Measurements from ENCODE around the gene KCNT2. TPM values are rescaled to one million over a fixed set of nuclear protein-coding genes. Genes with fewer than 3 reads are reported as not detected.

The KCNT2 gene
- polyA plus RNA-seq, 4 donors = 0.27 to 1.2 (median 0.61) TPM; not detected in 1

DNA sequence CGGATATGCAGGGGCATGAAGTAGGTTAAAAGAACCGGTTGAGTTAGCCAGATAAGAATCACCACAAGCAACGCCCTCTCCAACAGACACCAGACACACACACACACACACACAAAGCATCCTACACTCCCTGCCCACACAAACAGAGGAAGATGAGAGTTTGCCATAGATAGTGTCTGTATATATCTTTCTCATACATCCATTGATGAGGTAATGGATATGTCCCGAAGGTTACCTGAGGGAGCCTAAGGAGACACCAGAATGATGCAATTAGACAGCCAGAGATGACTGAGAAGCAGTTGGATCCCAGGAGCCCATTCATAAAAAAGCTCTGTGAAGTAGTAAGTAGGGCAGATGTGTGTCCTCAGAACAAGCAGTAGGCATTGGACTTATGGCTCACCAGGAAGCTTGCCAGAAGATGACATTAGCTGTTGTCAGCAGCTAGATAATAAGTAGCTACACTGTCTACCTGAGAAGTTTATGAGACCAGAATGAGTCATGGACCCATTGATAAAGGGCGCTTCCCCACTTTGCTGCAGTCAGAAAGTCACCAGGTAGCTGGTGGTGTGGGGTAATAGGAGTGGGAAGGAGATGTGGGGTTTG lies 247.0 kb downstream of the KCNT2 start:
- Histone ChIP-seq H3K4me1 (ENCODE audit: control insufficient read depth in 3 of 3, insufficient read depth in 2 of 3, low read depth in 1 of 3, low read length in 2 of 3) (no peaks in the 10 kb centered on the region), H3K27me3 (ENCODE audit: control insufficient read depth in 3 of 3, insufficient read depth in 3 of 3, low read length in 3 of 3) (no peaks in the 10 kb centered on the region), H3K36me3 (ENCODE audit: control insufficient read depth in 3 of 3, insufficient read depth in 2 of 3, low read depth in 1 of 3, low read length in 3 of 3) (no peaks in the 10 kb centered on the region), H3K4me3 (ENCODE audit: low read depth in 1 of 3, low read length in 3 of 3) (no peak overlapping the region), H3K27ac (ENCODE audit: low read depth in 1 of 3, low read length in 2 of 3) (no peak overlapping the region), H3K9me3 (ENCODE audit: control insufficient read depth in 2 of 2, insufficient read depth in 1 of 2, low read depth in 1 of 2, low read length in 1 of 2) (no peaks in the 10 kb centered on the region)
- no peak for FAIRE-seq
- peak; percentile 1 to 30 for DNase-seq
- 53 to 81% (median 58%) methylated on average over 5 of the region's 5 CpGs for WGBS, 3 donors

DNA sequence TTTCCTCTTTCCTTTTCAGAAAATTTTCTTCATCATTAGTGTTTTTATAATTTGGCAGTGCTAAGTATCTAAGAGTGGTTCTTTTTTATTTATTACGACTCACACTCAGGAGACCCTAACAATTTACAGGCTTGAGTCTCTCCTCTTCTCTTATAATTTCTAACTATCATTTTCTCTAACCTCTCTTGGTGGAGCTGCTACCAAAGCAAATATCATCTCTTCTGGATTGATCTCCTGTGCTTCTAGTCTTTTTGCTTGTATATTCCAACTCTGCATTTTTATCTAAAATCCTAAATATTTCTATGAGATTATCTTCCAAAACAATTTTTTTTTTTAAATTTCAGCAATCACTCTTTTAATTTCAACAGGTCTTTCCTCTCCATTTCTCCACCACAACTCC lies 250.3 kb downstream of the KCNT2 start:
- no peak overlapping the region for H3K4me3 ChIP-seq (ENCODE audit: low read depth in 1 of 3, low read length in 3 of 3)
- H3K9me3 ChIP-seq (ENCODE audit: control insufficient read depth in 2 of 2, insufficient read depth in 1 of 2, low read depth in 1 of 2, low read length in 1 of 2) = no peaks in the 10 kb centered on the region
- H3K4me1 ChIP-seq (ENCODE audit: control insufficient read depth in 3 of 3, insufficient read depth in 2 of 3, low read depth in 1 of 3, low read length in 2 of 3) = no peaks in the 10 kb centered on the region
- DNase-seq = no peak
- H3K27ac ChIP-seq (ENCODE audit: low read depth in 1 of 3, low read length in 2 of 3) = no peak overlapping the region
- 84 to 92% (median 89%) methylated on average over 1 of the region's 1 CpG for WGBS, 3 donors
- no peaks in the 10 kb centered on the region for H3K27me3 ChIP-seq (ENCODE audit: control insufficient read depth in 3 of 3, insufficient read depth in 3 of 3, low read length in 3 of 3)
- FAIRE-seq = no peak
- no peaks in the 10 kb centered on the region for H3K36me3 ChIP-seq (ENCODE audit: control insufficient read depth in 3 of 3, insufficient read depth in 2 of 3, low read depth in 1 of 3, low read length in 3 of 3)

DNA sequence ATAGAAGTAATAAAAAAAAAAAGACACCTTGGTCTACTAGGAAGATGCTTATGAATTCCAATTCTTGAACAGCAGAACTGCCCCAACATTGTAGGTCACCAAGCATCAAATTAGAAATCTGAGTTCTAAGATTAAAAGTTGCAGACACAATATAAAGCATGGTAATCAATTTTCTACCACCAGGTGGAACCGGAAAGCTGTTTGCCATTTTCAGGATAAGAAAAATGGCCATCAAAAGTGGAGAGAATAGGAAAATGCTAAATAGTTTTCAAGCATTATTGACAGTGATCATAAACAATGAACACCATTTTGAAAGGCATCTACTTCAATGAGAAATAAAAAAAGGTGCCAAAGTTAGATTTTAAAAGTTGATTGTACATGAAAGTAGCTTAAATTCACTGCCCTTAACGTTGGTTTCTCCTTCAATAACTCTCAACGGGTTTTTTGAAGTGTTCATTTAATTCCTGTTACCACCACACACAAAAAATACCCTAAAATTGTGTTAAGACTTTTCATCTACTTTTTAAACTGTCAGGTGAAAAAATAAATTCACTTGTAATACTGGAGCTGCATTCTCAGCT lies 252.9 kb downstream of the KCNT2 start:
- DNase-seq (peak; percentile 8 to 10), FAIRE-seq (no peak)
- Histone ChIP-seq H3K27me3 (ENCODE audit: control insufficient read depth in 3 of 3, insufficient read depth in 3 of 3, low read length in 3 of 3) (no peaks in the 10 kb centered on the region), H3K36me3 (ENCODE audit: control insufficient read depth in 3 of 3, insufficient read depth in 2 of 3, low read depth in 1 of 3, low read length in 3 of 3) (no peaks in the 10 kb centered on the region), H3K4me1 (ENCODE audit: control insufficient read depth in 3 of 3, insufficient read depth in 2 of 3, low read depth in 1 of 3, low read length in 2 of 3) (no peaks in the 10 kb centered on the region), H3K9me3 (ENCODE audit: control insufficient read depth in 2 of 2, insufficient read depth in 1 of 2, low read depth in 1 of 2, low read length in 1 of 2) (no peaks in the 10 kb centered on the region), H3K4me3 (ENCODE audit: low read depth in 1 of 3, low read length in 3 of 3) (no peak overlapping the region), H3K27ac (ENCODE audit: low read depth in 1 of 3, low read length in 2 of 3) (no peak overlapping the region)
- WGBS, 3 donors = 28 to 79% (median 50%) methylated on average over 3 of the region's 3 CpGs

DNA sequence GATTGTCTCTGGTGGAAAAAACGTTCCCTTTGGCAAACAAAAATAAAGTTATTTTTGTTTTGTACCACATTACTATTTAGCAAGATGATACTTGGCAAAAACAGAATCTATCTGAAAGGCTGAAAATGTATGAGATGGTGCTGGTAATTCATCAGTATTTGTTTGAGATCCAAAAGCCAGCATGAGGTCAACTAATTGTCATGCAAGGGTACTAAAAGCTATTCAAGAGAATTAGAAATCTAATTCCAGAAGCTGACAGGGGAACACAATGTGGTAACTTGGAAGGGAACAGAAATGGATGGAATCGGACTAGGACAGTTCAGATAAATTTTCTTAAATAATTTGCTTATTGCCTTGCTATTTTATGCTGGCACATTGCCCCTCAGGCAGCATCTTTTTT lies 263.8 kb downstream of the KCNT2 start:
- Histone ChIP-seq H3K27me3 (ENCODE audit: control insufficient read depth in 3 of 3, insufficient read depth in 3 of 3, low read length in 3 of 3) (no peaks in the 10 kb centered on the region), H3K36me3 (ENCODE audit: control insufficient read depth in 3 of 3, insufficient read depth in 2 of 3, low read depth in 1 of 3, low read length in 3 of 3) (no peaks in the 10 kb centered on the region), H3K4me1 (ENCODE audit: control insufficient read depth in 3 of 3, insufficient read depth in 2 of 3, low read depth in 1 of 3, low read length in 2 of 3) (no peaks in the 10 kb centered on the region), H3K9me3 (ENCODE audit: control insufficient read depth in 2 of 2, insufficient read depth in 1 of 2, low read depth in 1 of 2, low read length in 1 of 2) (no peaks in the 10 kb centered on the region), H3K4me3 (ENCODE audit: low read depth in 1 of 3, low read length in 3 of 3) (no peak overlapping the region), H3K27ac (ENCODE audit: low read depth in 1 of 3, low read length in 2 of 3) (no peak overlapping the region)
- 36 to 56% (median 48%) methylated on average over 2 of the region's 2 CpGs for WGBS, 3 donors
- DNase-seq = no peak
- no peak for FAIRE-seq

DNA sequence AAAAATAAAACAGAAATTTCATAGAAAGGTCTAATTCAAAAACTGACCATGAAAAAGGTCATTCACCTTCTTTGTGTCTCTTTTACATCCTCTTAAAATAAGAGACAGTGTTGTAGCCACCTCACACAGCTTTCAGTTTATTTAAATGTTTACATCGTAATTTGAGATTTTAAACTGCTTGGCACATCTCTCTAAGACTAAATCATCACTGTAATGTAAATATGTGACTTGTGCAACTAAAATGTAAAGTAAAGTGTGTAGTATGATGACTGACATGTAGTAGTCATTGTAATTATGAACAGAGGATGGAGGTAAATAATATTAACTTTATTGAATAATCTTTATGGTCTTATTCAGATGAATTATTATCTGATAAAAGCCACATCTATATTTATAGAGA lies 283.9 kb downstream of the KCNT2 start:
- Histone ChIP-seq H3K9me3 (ENCODE audit: control insufficient read depth in 2 of 2, insufficient read depth in 1 of 2, low read depth in 1 of 2, low read length in 1 of 2) (no peaks in the 10 kb centered on the region), H3K27me3 (ENCODE audit: control insufficient read depth in 3 of 3, insufficient read depth in 3 of 3, low read length in 3 of 3) (no peaks in the 10 kb centered on the region), H3K36me3 (ENCODE audit: control insufficient read depth in 3 of 3, insufficient read depth in 2 of 3, low read depth in 1 of 3, low read length in 3 of 3) (no peaks in the 10 kb centered on the region), H3K4me1 (ENCODE audit: control insufficient read depth in 3 of 3, insufficient read depth in 2 of 3, low read depth in 1 of 3, low read length in 2 of 3) (no peaks in the 10 kb centered on the region), H3K27ac (ENCODE audit: low read depth in 1 of 3, low read length in 2 of 3) (no peak overlapping the region), H3K4me3 (ENCODE audit: low read depth in 1 of 3, low read length in 3 of 3) (no peak overlapping the region)
- FAIRE-seq (no peak), DNase-seq (no peak)
- WGBS, 3 donors = 68 to 78% (median 72%) methylated on average over 1 of the region's 1 CpG

DNA sequence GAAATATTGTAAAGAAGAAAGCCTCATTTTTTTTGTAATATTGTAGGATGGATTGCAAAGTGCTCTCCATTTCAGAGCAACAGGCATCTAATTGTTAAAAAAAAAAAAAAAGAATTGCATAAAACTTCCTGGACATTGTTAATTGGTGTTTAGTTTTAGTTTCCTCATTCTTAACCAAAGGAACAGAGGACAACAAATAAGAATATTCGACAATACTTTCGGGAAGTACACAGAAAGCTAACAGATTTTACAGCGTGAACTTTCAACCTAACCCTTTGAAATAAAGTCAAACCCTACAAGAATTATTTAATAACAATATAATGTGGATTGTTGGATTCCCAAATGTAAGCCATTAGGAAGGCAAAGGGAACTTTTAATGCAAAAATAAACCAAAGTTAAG lies 284.4 kb downstream of the KCNT2 start:
- H3K4me3 ChIP-seq (ENCODE audit: low read depth in 1 of 3, low read length in 3 of 3) = no peak overlapping the region
- 70 to 86% (median 70%) methylated on average over 3 of the region's 3 CpGs for WGBS, 3 donors
- no peaks in the 10 kb centered on the region for H3K9me3 ChIP-seq (ENCODE audit: control insufficient read depth in 2 of 2, insufficient read depth in 1 of 2, low read depth in 1 of 2, low read length in 1 of 2)
- H3K36me3 ChIP-seq (ENCODE audit: control insufficient read depth in 3 of 3, insufficient read depth in 2 of 3, low read depth in 1 of 3, low read length in 3 of 3) = no peaks in the 10 kb centered on the region
- H3K4me1 ChIP-seq (ENCODE audit: control insufficient read depth in 3 of 3, insufficient read depth in 2 of 3, low read depth in 1 of 3, low read length in 2 of 3) = no peaks in the 10 kb centered on the region
- no peak for DNase-seq
- no peak overlapping the region for H3K27ac ChIP-seq (ENCODE audit: low read depth in 1 of 3, low read length in 2 of 3)
- FAIRE-seq = no peak
- no peaks in the 10 kb centered on the region for H3K27me3 ChIP-seq (ENCODE audit: control insufficient read depth in 3 of 3, insufficient read depth in 3 of 3, low read length in 3 of 3)

DNA sequence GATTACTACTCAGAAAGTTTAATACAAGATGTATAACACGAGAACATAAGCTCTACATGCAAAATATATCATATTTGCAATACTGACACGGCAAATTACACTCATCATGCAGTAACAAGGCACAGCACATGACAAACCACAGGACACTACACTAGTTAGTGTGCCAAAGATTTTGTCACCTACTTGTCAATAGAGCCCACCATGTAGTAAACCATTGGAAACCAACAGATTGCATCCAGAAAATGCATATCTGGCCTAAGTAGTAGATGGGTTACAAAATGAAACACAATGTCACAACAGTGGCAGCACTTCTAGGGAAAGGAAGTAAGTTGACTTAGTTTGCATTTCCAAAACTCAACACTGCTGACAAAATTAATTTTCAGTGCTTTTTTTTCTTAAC lies 288.9 kb downstream of the KCNT2 start:
- no peaks in the 10 kb centered on the region for H3K27me3 ChIP-seq (ENCODE audit: control insufficient read depth in 3 of 3, insufficient read depth in 3 of 3, low read length in 3 of 3)
- no peaks in the 10 kb centered on the region for H3K4me1 ChIP-seq (ENCODE audit: control insufficient read depth in 3 of 3, insufficient read depth in 2 of 3, low read depth in 1 of 3, low read length in 2 of 3)
- H3K27ac ChIP-seq (ENCODE audit: low read depth in 1 of 3, low read length in 2 of 3) = no peak overlapping the region
- H3K9me3 ChIP-seq (ENCODE audit: control insufficient read depth in 2 of 2, insufficient read depth in 1 of 2, low read depth in 1 of 2, low read length in 1 of 2) = no peaks in the 10 kb centered on the region
- DNase-seq = no peak
- no peak for FAIRE-seq
- H3K4me3 ChIP-seq (ENCODE audit: low read depth in 1 of 3, low read length in 3 of 3) = no peak overlapping the region
- no peaks in the 10 kb centered on the region for H3K36me3 ChIP-seq (ENCODE audit: control insufficient read depth in 3 of 3, insufficient read depth in 2 of 3, low read depth in 1 of 3, low read length in 3 of 3)
- 64 to 85% (median 69%) methylated on average over 2 of the region's 2 CpGs for WGBS, 3 donors

DNA sequence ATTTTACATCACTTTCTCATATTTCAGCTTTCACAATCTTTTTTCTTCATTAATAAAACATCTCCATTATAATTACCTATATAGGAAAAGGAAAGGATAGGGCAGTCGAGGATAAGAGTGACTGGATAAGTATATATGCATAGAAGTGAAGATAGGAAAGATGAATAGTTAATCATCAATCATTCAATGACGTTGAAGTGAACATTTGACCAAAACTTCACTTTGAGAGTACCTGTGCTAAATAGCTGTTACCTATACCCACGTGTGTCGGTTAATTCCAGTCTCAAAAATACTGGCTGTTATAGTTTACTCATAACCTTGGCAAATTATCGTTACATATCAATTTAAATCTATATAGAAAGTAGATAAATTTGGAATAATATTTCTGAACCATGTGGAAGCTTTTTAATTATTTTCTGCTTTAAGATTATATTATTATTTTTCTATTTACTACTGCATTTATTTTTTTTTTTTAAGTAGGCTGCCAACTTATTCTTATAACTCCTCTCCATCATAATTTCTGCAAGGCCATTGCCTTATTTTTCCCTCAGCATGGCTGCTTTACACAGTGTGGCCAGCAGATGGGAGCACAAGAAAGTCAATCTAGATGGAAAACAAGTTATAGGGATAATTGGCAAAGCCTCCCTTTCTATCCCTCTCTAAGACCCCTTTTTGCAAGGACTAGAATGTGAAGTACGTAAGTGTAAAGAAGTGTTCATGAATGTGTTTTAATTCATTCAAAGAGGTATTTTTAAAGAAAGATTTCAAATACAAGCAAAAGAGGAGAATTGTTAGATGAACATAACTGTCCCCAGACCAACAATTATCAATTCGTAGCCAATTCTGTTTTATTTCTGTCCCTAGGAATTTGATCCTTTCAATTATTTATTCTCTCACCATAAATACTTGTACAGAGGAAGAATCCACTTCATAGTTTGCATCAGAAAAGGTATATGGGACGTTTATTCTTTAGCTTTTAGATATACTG lies 290.4 kb downstream of the KCNT2 start:
- DNase-seq = peak; percentile 17 to 19
- Histone ChIP-seq H3K9me3 (ENCODE audit: control insufficient read depth in 2 of 2, insufficient read depth in 1 of 2, low read depth in 1 of 2, low read length in 1 of 2) (no peaks in the 10 kb centered on the region), H3K4me3 (ENCODE audit: low read depth in 1 of 3, low read length in 3 of 3) (no peak overlapping the region), H3K4me1 (ENCODE audit: control insufficient read depth in 3 of 3, insufficient read depth in 2 of 3, low read depth in 1 of 3, low read length in 2 of 3) (no peaks in the 10 kb centered on the region), H3K27me3 (ENCODE audit: control insufficient read depth in 3 of 3, insufficient read depth in 3 of 3, low read length in 3 of 3) (no peaks in the 10 kb centered on the region), H3K27ac (ENCODE audit: low read depth in 1 of 3, low read length in 2 of 3) (no peak overlapping the region), H3K36me3 (ENCODE audit: control insufficient read depth in 3 of 3, insufficient read depth in 2 of 3, low read depth in 1 of 3, low read length in 3 of 3) (no peaks in the 10 kb centered on the region)
- WGBS, 3 donors = 41 to 62% (median 46%) methylated on average over 8 of the region's 8 CpGs
- no peak for FAIRE-seq
